HCT116 (cell line): ENCODE results near the gene NPW.

Source experiments
- POLR2A ChIP-seq: IDR thresholded peaks from 2 replicates; pipeline ENCODE4 v1.7.0; 2011; ENCODE audit warnings: borderline replicate concordance; ENCODE audit not compliant: insufficient read depth, insufficient read length; ENCODE audit errors: extremely low read depth
- RAD21 ChIP-seq: IDR thresholded peaks from 2 replicates; pipeline ENCODE4 v1.6.1; 2012; ENCODE audit warnings: low read depth, mild to moderate bottlenecking
- ZFX ChIP-seq: fragments of 450-650 bp; IDR thresholded peaks from 2 replicates; pipeline ENCODE4 v1.6.1; 2017
- ZNF274 ChIP-seq: fragments of 200-500 bp; sonication (Bioruptor generic); IDR thresholded peaks from 2 replicates; pipeline ENCODE4 v1.6.1; 2014; ENCODE audit warnings: mild to moderate bottlenecking, low read depth, low read length, inconsistent platforms
- TF ChIP-seq, protein P1 (sequence below), 3 experiments: fragments of 200-600 bp in 1 of 3; sonication (generic) in 1 of 3; IDR thresholded peaks in 2 of 3; conservative IDR thresholded peaks in 1 of 3; 2 replicates each; pipeline ENCODE4 v1.5.1; 2012 to 2017; ENCODE audit warnings: low read depth in 2 of 3, low read length in 2 of 3, antibody characterized with exemption in 1 of 3, borderline replicate concordance in 1 of 3, control low read depth in 1 of 3, mild to moderate bottlenecking in 1 of 3, mixed read lengths in 1 of 3, mixed run types in 1 of 3, moderate library complexity in 1 of 3; ENCODE audit not compliant: insufficient read depth in 1 of 3

DNA sequence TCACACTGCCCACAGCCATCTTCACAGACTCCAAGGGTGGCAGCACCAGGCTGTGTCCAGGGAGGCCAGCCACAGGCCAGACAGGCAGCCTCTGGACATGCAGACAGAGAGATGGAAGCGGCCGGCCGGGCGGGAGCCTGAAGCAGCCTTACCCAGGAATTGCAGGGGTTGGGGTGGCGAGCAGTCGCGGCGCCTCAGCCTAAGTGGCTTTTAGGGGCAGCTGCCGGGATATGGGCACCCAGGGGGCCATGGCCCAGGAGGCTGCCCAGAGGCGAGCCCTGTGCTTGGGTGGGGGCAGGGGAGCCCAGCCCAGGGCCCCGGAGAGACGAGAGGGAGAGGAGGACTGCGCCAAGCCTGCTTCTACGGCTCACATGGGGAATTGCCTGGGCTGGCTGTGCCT, 5.7 kb downstream of the NPW start:
- TF ChIP-seq, protein P1, sequence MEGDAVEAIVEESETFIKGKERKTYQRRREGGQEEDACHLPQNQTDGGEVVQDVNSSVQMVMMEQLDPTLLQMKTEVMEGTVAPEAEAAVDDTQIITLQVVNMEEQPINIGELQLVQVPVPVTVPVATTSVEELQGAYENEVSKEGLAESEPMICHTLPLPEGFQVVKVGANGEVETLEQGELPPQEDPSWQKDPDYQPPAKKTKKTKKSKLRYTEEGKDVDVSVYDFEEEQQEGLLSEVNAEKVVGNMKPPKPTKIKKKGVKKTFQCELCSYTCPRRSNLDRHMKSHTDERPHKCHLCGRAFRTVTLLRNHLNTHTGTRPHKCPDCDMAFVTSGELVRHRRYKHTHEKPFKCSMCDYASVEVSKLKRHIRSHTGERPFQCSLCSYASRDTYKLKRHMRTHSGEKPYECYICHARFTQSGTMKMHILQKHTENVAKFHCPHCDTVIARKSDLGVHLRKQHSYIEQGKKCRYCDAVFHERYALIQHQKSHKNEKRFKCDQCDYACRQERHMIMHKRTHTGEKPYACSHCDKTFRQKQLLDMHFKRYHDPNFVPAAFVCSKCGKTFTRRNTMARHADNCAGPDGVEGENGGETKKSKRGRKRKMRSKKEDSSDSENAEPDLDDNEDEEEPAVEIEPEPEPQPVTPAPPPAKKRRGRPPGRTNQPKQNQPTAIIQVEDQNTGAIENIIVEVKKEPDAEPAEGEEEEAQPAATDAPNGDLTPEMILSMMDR (IDR thresholded peaks at IDR 0.05 in 2 of 3, conservative IDR thresholded peaks at IDR 0.05 in 1 of 3; ENCODE audit: borderline replicate concordance in 1 of 3, insufficient read depth in 1 of 3, low read depth in 2 of 3, low read length in 2 of 3) = no peak
- TF ChIP-seq POLR2A (no peak), ZNF274 (no peak), RAD21 (no peak), ZFX (no peak)
